Mesendoderm (in vitro differentiated cells): ENCODE measurements around the gene ANKRD33B.

Experiments
- DNase-seq: peaks from one replicate; pipeline ENCODE4 v3.0.0; 2013
- H2AK5ac ChIP-seq: 2 replicates; pipeline ENCODE4 v1.6.1; 2013; ENCODE audit warnings: low read length, inconsistent platforms
- H2BK120ac ChIP-seq: 2 replicates; pipeline ENCODE4 v1.6.1; 2013; ENCODE audit warnings: low read depth, mild to moderate bottlenecking, low read length, moderate library complexity, mixed read lengths
- H2BK15ac ChIP-seq: replicated peaks from 2 replicates; pipeline ENCODE4 v1.6.1; 2013; ENCODE audit warnings: low read depth, mild to moderate bottlenecking, moderate library complexity
- H2BK5ac ChIP-seq: 2 replicates; pipeline ENCODE4 v1.6.1; 2013; ENCODE audit warnings: low read length, inconsistent platforms
- H3K18ac ChIP-seq: 2 replicates; pipeline ENCODE4 v1.6.1; 2013; ENCODE audit warnings: mild to moderate bottlenecking, low read length, mixed read lengths
- H3K23ac ChIP-seq: one replicate; pipeline ENCODE4 v1.6.1; 2013; ENCODE audit warnings: low read length
- H3K27ac ChIP-seq: 2 replicates; pipeline ENCODE4 v1.5.1; 2013; ENCODE audit warnings: low read depth, mild to moderate bottlenecking, inconsistent platforms, low read length, moderate library complexity
- H3K27me3 ChIP-seq: 2 replicates; pipeline ENCODE4 v1.6.1; 2013; ENCODE audit warnings: low read length, control low read depth, mild to moderate bottlenecking, inconsistent platforms; ENCODE audit not compliant: insufficient read depth, poor library complexity
- H3K36me3 ChIP-seq: 2 replicates; pipeline ENCODE4 v1.6.1; 2013; ENCODE audit warnings: low read length, inconsistent platforms; ENCODE audit not compliant: control insufficient read depth, insufficient read depth
- H3K4ac ChIP-seq: one replicate; pipeline ENCODE4 v1.6.1; 2013; ENCODE audit warnings: low read depth, mild to moderate bottlenecking, low read length, moderate library complexity
- H3K4me1 ChIP-seq: 2 replicates; pipeline ENCODE4 v1.6.1; 2013; ENCODE audit warnings: low read depth, low read length, inconsistent platforms; ENCODE audit not compliant: control insufficient read depth
- H3K4me2 ChIP-seq: 2 replicates; pipeline ENCODE4 v1.6.1; 2013; ENCODE audit warnings: low read length
- H3K4me3 ChIP-seq: 2 replicates; pipeline ENCODE4 v1.5.1; 2013; ENCODE audit warnings: mild to moderate bottlenecking, low read length
- H3K56ac ChIP-seq: one replicate; pipeline ENCODE4 v1.6.1; 2013; ENCODE audit warnings: low read length
- H3K79me1 ChIP-seq: 2 replicates; pipeline ENCODE4 v1.6.1; 2013; ENCODE audit warnings: low read length, inconsistent platforms
- H3K79me2 ChIP-seq: 2 replicates; pipeline ENCODE4 v1.6.1; 2013; ENCODE audit warnings: mild to moderate bottlenecking, low read length; ENCODE audit not compliant: control insufficient read depth, insufficient read depth
- H3K9ac ChIP-seq: 2 replicates; pipeline ENCODE4 v1.6.1; 2013; ENCODE audit warnings: low read length, inconsistent platforms
- H4K5ac ChIP-seq: one replicate; pipeline ENCODE4 v1.6.1; 2013; ENCODE audit warnings: low read length
- H4K8ac ChIP-seq: one replicate; pipeline ENCODE4 v1.6.1; 2013; ENCODE audit warnings: low read depth, mild to moderate bottlenecking, control low read depth, low read length, moderate library complexity
- WGBS: extraction: QIAGEN DNeasy Blood & Tissue Kit; methylation state at CpG from one replicate; pipeline ENCODE4 v1.1.7; 2013; ENCODE audit warnings: low lambda C conversion rate, missing lambda C conversion rate; ENCODE audit not compliant: insufficient coverage; ENCODE audit errors: extremely low coverage; 5-methylcytosine and 5-hydroxymethylcytosine counted together

ANKRD33B gene

GRCh38 chr5:10649666-10650380 is 86.0 kb downstream of the ANKRD33B start:
- Histone ChIP-seq H3K18ac (no peak overlapping the region), H2BK5ac (no peak overlapping the region), H3K79me2 (no peaks in the 10 kb centered on the region), H3K23ac (no peak overlapping the region), H2BK15ac (no peak overlapping the region), H3K4me2 (no peak overlapping the region), H4K8ac (no peak overlapping the region), H4K5ac (no peak overlapping the region), H3K27ac (no peak overlapping the region), H2AK5ac (no peak overlapping the region), H3K79me1 (no peaks in the 10 kb centered on the region), H3K4ac (no peak overlapping the region), H3K56ac (no peak overlapping the region), H2BK120ac (no peak overlapping the region), H3K36me3 (no peaks in the 10 kb centered on the region), H3K27me3 (no peaks in the 10 kb centered on the region), H3K4me3 (no peak overlapping the region), H3K9ac (no peak overlapping the region), H3K4me1 (no peaks in the 10 kb centered on the region)
- DNase-seq, result no peak
- no CpG with 5 or more reads among the region's 68 CpGs for WGBS

DNA sequence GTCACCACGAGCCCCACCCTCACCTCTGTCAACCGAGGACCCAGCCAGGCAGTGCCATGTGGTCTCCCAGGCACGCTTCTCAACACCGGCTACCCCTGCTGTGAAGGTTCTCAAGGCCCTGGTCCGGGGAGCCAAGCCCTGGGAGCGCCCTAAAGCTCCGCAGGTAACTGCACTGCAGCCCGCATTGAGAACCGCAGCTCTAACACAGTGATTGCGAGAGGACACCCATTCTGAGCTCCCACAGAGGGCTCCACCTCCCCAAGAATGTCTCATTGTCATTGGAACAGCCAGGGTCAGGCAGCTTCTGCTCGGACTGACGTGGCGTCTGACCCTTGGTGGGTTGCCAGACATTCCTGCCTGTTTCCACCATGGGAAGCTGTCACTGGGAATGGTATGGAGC is 88.3 kb downstream of the ANKRD33B start:
- no CpG with 5 or more reads among the region's 13 CpGs for WGBS
- Histone ChIP-seq H2BK120ac (no peak overlapping the region), H3K4me3 (no peak overlapping the region), H3K79me2 (no peaks in the 10 kb centered on the region), H3K79me1 (no peaks in the 10 kb centered on the region), H4K5ac (no peak overlapping the region), H3K4ac (no peak overlapping the region), H3K4me1 (no peaks in the 10 kb centered on the region), H3K18ac (no peak overlapping the region), H3K23ac (no peak overlapping the region), H2AK5ac (no peak overlapping the region), H3K27me3 (no peaks in the 10 kb centered on the region), H2BK5ac (no peak overlapping the region), H3K9ac (no peak overlapping the region), H3K4me2 (no peak overlapping the region), H3K56ac (no peak overlapping the region), H4K8ac (no peak overlapping the region), H2BK15ac (no peak overlapping the region), H3K27ac (no peak overlapping the region), H3K36me3 (no peaks in the 10 kb centered on the region)
- DNase-seq, result peak; percentile 28

DNA sequence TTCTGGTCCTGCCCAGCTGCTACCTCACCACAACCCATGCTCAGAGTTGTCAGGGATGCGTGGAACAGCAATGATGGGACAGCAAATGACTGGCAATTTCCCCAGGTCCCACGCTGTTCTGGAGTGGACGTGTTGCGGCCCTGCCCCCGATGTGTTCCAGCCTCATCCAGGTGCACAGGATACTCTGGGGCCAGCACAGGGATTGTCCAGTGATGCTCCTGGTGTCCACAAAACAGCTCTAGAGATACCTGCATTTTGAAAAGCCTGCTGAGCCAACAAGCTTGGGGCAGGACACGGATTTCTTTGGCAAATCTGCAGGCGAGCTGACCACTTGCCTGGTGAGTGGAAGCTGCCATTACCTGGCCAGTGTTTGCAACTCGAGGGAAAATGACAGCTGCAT is 88.7 kb downstream of the ANKRD33B start:
- Histone ChIP-seq H3K79me1 (no peaks in the 10 kb centered on the region), H3K79me2 (no peaks in the 10 kb centered on the region), H3K36me3 (no peaks in the 10 kb centered on the region), H2AK5ac (no peak overlapping the region), H3K4me2 (no peak overlapping the region), H3K4me3 (no peak overlapping the region), H3K56ac (no peak overlapping the region), H3K18ac (no peak overlapping the region), H2BK120ac (no peak overlapping the region), H2BK5ac (no peak overlapping the region), H3K4me1 (no peaks in the 10 kb centered on the region), H2BK15ac (no peak overlapping the region), H4K5ac (no peak overlapping the region), H3K27ac (no peak overlapping the region), H3K27me3 (no peaks in the 10 kb centered on the region), H3K4ac (no peak overlapping the region), H4K8ac (no peak overlapping the region), H3K23ac (no peak overlapping the region), H3K9ac (no peak overlapping the region)
- whole genome bisulfite sequencing, result no CpG with 5 or more reads among the region's 8 CpGs
- no peak for DNase-seq

DNA sequence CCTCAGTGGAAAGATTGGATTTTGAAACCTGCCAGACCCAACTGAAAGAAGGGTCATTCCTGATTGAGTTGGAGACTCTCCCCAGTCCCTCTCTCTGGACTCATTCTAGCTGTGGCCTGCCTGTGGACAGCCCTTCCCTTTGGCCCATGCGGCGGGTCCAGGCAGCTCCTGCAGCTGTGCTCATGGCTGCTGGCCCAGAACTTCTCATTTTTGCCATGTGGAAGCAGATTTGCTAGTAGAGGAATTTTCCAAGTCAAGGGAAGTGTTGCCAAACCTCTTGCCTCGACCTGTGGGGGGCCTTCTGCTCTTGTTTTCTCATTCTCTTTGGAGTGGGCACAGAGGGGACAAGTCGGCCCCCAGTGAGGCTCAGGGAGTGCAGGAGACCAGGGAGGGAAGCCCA is 89.2 kb downstream of the ANKRD33B start:
- no peak overlapping the region for H3K18ac ChIP-seq
- H3K79me1 ChIP-seq, result no peaks in the 10 kb centered on the region
- H3K9ac ChIP-seq, result no peak overlapping the region
- no peak overlapping the region for H4K8ac ChIP-seq
- H2BK5ac ChIP-seq, result no peak overlapping the region
- no peak overlapping the region for H3K23ac ChIP-seq
- H3K56ac ChIP-seq, result no peak overlapping the region
- no peaks in the 10 kb centered on the region for H3K36me3 ChIP-seq
- no peak overlapping the region for H3K4me3 ChIP-seq
- H3K79me2 ChIP-seq, result no peaks in the 10 kb centered on the region
- no peak overlapping the region for H2AK5ac ChIP-seq
- WGBS, result no CpG with 5 or more reads among the region's 4 CpGs
- no peak overlapping the region for H4K5ac ChIP-seq
- no peak overlapping the region for H2BK120ac ChIP-seq
- no peaks in the 10 kb centered on the region for H3K27me3 ChIP-seq
- H3K4ac ChIP-seq, result no peak overlapping the region
- no peak for DNase-seq
- no peaks in the 10 kb centered on the region for H3K4me1 ChIP-seq
- no peak overlapping the region for H2BK15ac ChIP-seq
- no peak overlapping the region for H3K4me2 ChIP-seq
- H3K27ac ChIP-seq, result no peak overlapping the region

GRCh38 chr5:10653751-10654400 is 90.0 kb downstream of the ANKRD33B start:
- Histone ChIP-seq H3K36me3 (no peaks in the 10 kb centered on the region), H2BK120ac (no peak overlapping the region), H3K23ac (no peak overlapping the region), H4K8ac (no peak overlapping the region), H3K4me2 (no peak overlapping the region), H3K4me3 (no peak overlapping the region), H2BK15ac (no peak overlapping the region), H4K5ac (no peak overlapping the region), H2BK5ac (no peak overlapping the region), H3K27ac (no peak overlapping the region), H3K27me3 (no peaks in the 10 kb centered on the region), H3K79me1 (no peaks in the 10 kb centered on the region), H2AK5ac (no peak overlapping the region), H3K4me1 (no peaks in the 10 kb centered on the region), H3K9ac (no peak overlapping the region), H3K4ac (no peak overlapping the region), H3K79me2 (no peaks in the 10 kb centered on the region), H3K56ac (no peak overlapping the region), H3K18ac (no peak overlapping the region)
- no peak for DNase-seq
- WGBS, result no CpG with 5 or more reads among the region's 12 CpGs

GRCh38 chr5:10654566-10654965 is 90.7 kb downstream of the ANKRD33B start:
- no peaks in the 10 kb centered on the region for H3K79me2 ChIP-seq
- H3K4ac ChIP-seq, result no peak overlapping the region
- WGBS, result no CpG with 5 or more reads among the region's 13 CpGs
- H2BK5ac ChIP-seq, result no peak overlapping the region
- H3K4me3 ChIP-seq, result no peak overlapping the region
- DNase-seq, result no peak
- H3K27ac ChIP-seq, result no peak overlapping the region
- no peak overlapping the region for H4K8ac ChIP-seq
- no peaks in the 10 kb centered on the region for H3K79me1 ChIP-seq
- no peak overlapping the region for H2BK120ac ChIP-seq
- H3K23ac ChIP-seq, result no peak overlapping the region
- H4K5ac ChIP-seq, result no peak overlapping the region
- no peak overlapping the region for H3K4me2 ChIP-seq
- H3K4me1 ChIP-seq, result no peaks in the 10 kb centered on the region
- no peaks in the 10 kb centered on the region for H3K27me3 ChIP-seq
- no peaks in the 10 kb centered on the region for H3K36me3 ChIP-seq
- H3K18ac ChIP-seq, result no peak overlapping the region
- no peak overlapping the region for H2AK5ac ChIP-seq
- H3K56ac ChIP-seq, result no peak overlapping the region
- H2BK15ac ChIP-seq, result no peak overlapping the region
- no peak overlapping the region for H3K9ac ChIP-seq
